ENCODE results near the gene VTCN1. TPM values are rescaled to one million over a fixed set of nuclear protein-coding genes. Genes with fewer than 3 reads are reported as not detected.

Gene VTCN1
- total and polyA plus RNA-seq, 2 donors (not counting 3 experiments of a cell fraction or from before 2014, with no cell fraction given): not detected

GRCh38 chr1:117176579-117176978 lies 34.1 kb downstream of the VTCN1 start:
- Histone ChIP-seq H3K79me2 (ENCODE audit: control insufficient read depth, insufficient read depth, low read length) (no peaks in the 10 kb centered on the region), H3K27ac (ENCODE audit: insufficient read depth, low read depth, low read length) (no peak overlapping the region), H2AFZ (ENCODE audit: low read depth, low read length) (no peak overlapping the region), H3K36me3 (ENCODE audit: control insufficient read depth in 2 of 2, extremely low read depth in 1 of 2, insufficient read depth in 2 of 2, low read length in 2 of 2) (no peaks in the 10 kb centered on the region), H4K20me1 (replicated peaks; ENCODE audit: control insufficient read depth, extremely low read depth, insufficient read depth, low read length) (no peaks in the 10 kb centered on the region), H3K9ac (replicated peaks; ENCODE audit: extremely low read depth, insufficient read depth, low read length) (no peak overlapping the region), H3K4me1 (ENCODE audit: control insufficient read depth, extremely low read depth, insufficient read depth, low read length) (no peaks in the 10 kb centered on the region), H3K4me2 (ENCODE audit: insufficient read depth, low read length) (no peak overlapping the region), H3K27me3 (ENCODE audit: control insufficient read depth in 2 of 2, insufficient read depth in 2 of 2, low read length in 2 of 2) (no peaks in the 10 kb centered on the region), H3K9me3 (replicated peaks; ENCODE audit: control insufficient read depth, insufficient read depth, low read length) (no peaks in the 10 kb centered on the region), H3K4me3 (replicated peaks in 1 of 3; ENCODE audit: insufficient read depth in 1 of 3, low read depth in 1 of 3, low read length in 3 of 3) (no peak overlapping the region), H3K9me1 (replicated peaks; ENCODE audit: control insufficient read depth, extremely low read depth, insufficient read depth, low read length) (no peaks in the 10 kb centered on the region)
- BruUV-seq (replicated peaks): no TSS peak
- no peak for FAIRE-seq
- TF ChIP-seq MAX (IDR thresholded peaks at IDR 0.05; ENCODE audit: insufficient read depth, insufficient read length) (no peak), FOS (IDR thresholded peaks at IDR 0.05; ENCODE audit: borderline replicate concordance, insufficient read depth, low read length) (no peak), MYC (IDR thresholded peaks at IDR 0.05; ENCODE audit: low read depth, low read length) (no peak), GATA2 (IDR thresholded peaks at IDR 0.05; ENCODE audit: insufficient read depth, insufficient read length, low read depth, low read length) (no peak), JUN (IDR thresholded peaks at IDR 0.05; ENCODE audit: borderline replicate concordance, insufficient read depth, insufficient read length, low read depth) (no peak)
- dilution Hi-C loops (cut with MboI; ENCODE audit: extremely low pct_ligation_motif_present, low sequenced_read_pairs): no loop called here
- DNase-seq (ENCODE audit: low read depth, low spot score): no peak
- POLR2A ChIA-PET: no interaction called here
- intact Hi-C loops (cut with micrococcal nuclease): no loop called here
- CTCF ChIA-PET: no interaction called here

GRCh38 chr1:117174851-117175250 lies 35.9 kb downstream of the VTCN1 start:
- Histone ChIP-seq H4K20me1 (replicated peaks; ENCODE audit: control insufficient read depth, extremely low read depth, insufficient read depth, low read length) (no peaks in the 10 kb centered on the region), H3K27ac (ENCODE audit: insufficient read depth, low read depth, low read length) (no peak overlapping the region), H3K4me1 (ENCODE audit: control insufficient read depth, extremely low read depth, insufficient read depth, low read length) (no peaks in the 10 kb centered on the region), H3K4me3 (replicated peaks in 1 of 3; ENCODE audit: insufficient read depth in 1 of 3, low read depth in 1 of 3, low read length in 3 of 3) (no peak overlapping the region), H3K79me2 (ENCODE audit: control insufficient read depth, insufficient read depth, low read length) (no peaks in the 10 kb centered on the region), H3K4me2 (ENCODE audit: insufficient read depth, low read length) (no peak overlapping the region), H3K9me1 (replicated peaks; ENCODE audit: control insufficient read depth, extremely low read depth, insufficient read depth, low read length) (no peaks in the 10 kb centered on the region), H3K9me3 (replicated peaks; ENCODE audit: control insufficient read depth, insufficient read depth, low read length) (no peaks in the 10 kb centered on the region), H2AFZ (ENCODE audit: low read depth, low read length) (no peak overlapping the region), H3K27me3 (ENCODE audit: control insufficient read depth in 2 of 2, insufficient read depth in 2 of 2, low read length in 2 of 2) (no peaks in the 10 kb centered on the region), H3K36me3 (ENCODE audit: control insufficient read depth in 2 of 2, extremely low read depth in 1 of 2, insufficient read depth in 2 of 2, low read length in 2 of 2) (no peaks in the 10 kb centered on the region), H3K9ac (replicated peaks; ENCODE audit: extremely low read depth, insufficient read depth, low read length) (no peak overlapping the region)
- CTCF ChIA-PET: no interaction called here
- POLR2A ChIA-PET: no interaction called here
- no TSS peak for BruUV-seq (replicated peaks)
- dilution Hi-C loops (cut with MboI; ENCODE audit: extremely low pct_ligation_motif_present, low sequenced_read_pairs): no loop called here
- TF ChIP-seq FOS (IDR thresholded peaks at IDR 0.05; ENCODE audit: borderline replicate concordance, insufficient read depth, low read length): no peak
- TF ChIP-seq EZH2 (IDR thresholded peaks at IDR 0.05; ENCODE audit: borderline replicate concordance, low read depth, low read length, severe bottlenecking): no peak
- no peak for TF ChIP-seq JUN (IDR thresholded peaks at IDR 0.05; ENCODE audit: borderline replicate concordance, insufficient read depth, insufficient read length, low read depth)
- TF ChIP-seq CTCF (IDR thresholded peaks at IDR 0.05; ENCODE audit: extremely low read depth in 1 of 2, insufficient read depth in 1 of 2, low read depth in 1 of 2, low read length in 2 of 2): no peak
- no peak for TF ChIP-seq MAX (IDR thresholded peaks at IDR 0.05; ENCODE audit: insufficient read depth, insufficient read length)
- no peak for TF ChIP-seq POLR2A (IDR thresholded peaks at IDR 0.05; ENCODE audit: low read depth, low read length)
- TF ChIP-seq GATA2 (IDR thresholded peaks at IDR 0.05; ENCODE audit: insufficient read depth, insufficient read length, low read depth, low read length): no peak
- TF ChIP-seq MYC (IDR thresholded peaks at IDR 0.05; ENCODE audit: low read depth, low read length): no peak
- TF ChIP-seq POLR2AphosphoS5 (IDR thresholded peaks at IDR 0.05; ENCODE audit: insufficient read depth, low read depth, low read length): no peak
- no peak for DNase-seq (ENCODE audit: low read depth, low spot score)
- intact Hi-C loops (cut with micrococcal nuclease): no loop called here
- FAIRE-seq: no peak
